Mesenchymal stem cell (in vitro differentiated cells and primary cell): ENCODE measurements around the gene TEX51.
A peak's percentile ranks its signal among the peaks of the same experiment; 100 is the strongest.

Source experiments
- DNase-seq: peaks from one replicate; pipeline ENCODE4 v3.0.0-alpha.2; 2013
- H2AFZ ChIP-seq: one replicate; pipeline ENCODE4 v1.6.1; 2013; ENCODE audit warnings: low read depth, mild to moderate bottlenecking, control low read depth, inconsistent platforms, low read length, moderate library complexity
- H2AK5ac ChIP-seq: 2 replicates; pipeline ENCODE4 v1.6.1; 2013; ENCODE audit warnings: low read length, moderate library complexity, mild to moderate bottlenecking, inconsistent platforms; ENCODE audit not compliant: severe bottlenecking
- H2BK120ac ChIP-seq: one replicate; pipeline ENCODE4 v1.6.1; 2013; ENCODE audit warnings: low read depth, mild to moderate bottlenecking, inconsistent platforms, low read length, moderate library complexity
- H2BK12ac ChIP-seq, 2 experiments: one replicate each; pipeline ENCODE4 v1.6.1; 2013; ENCODE audit warnings: inconsistent platforms in 2 of 2, low read length in 2 of 2, mild to moderate bottlenecking in 2 of 2, moderate library complexity in 2 of 2, control low read depth in 1 of 2
- H2BK15ac ChIP-seq: one replicate; pipeline ENCODE4 v1.6.1; 2013; ENCODE audit warnings: mild to moderate bottlenecking, low read depth, inconsistent platforms; ENCODE audit not compliant: poor library complexity, severe bottlenecking
- H2BK5ac ChIP-seq: 2 replicates; pipeline ENCODE4 v1.6.1; 2013; ENCODE audit warnings: low read depth, mild to moderate bottlenecking, low read length, control low read depth, inconsistent platforms; ENCODE audit not compliant: poor library complexity, severe bottlenecking
- H3K14ac ChIP-seq, 2 experiments: one replicate each; pipeline ENCODE4 v1.6.1; 2013; ENCODE audit warnings: inconsistent platforms in 2 of 2, low read length in 2 of 2, control low read depth in 1 of 2, mild to moderate bottlenecking in 1 of 2, moderate library complexity in 1 of 2
- H3K18ac ChIP-seq, 2 experiments: one replicate each; pipeline ENCODE4 v1.6.1; 2013; ENCODE audit warnings: inconsistent platforms in 2 of 2, low read length in 2 of 2, control low read depth in 1 of 2, low read depth in 1 of 2, mild to moderate bottlenecking in 1 of 2
- H3K23ac ChIP-seq, 2 experiments: one replicate each; pipeline ENCODE4 v1.6.1; 2013; ENCODE audit warnings: inconsistent platforms in 2 of 2, low read length in 2 of 2, mild to moderate bottlenecking in 2 of 2, moderate library complexity in 2 of 2, control low read depth in 1 of 2
- H3K27ac ChIP-seq: 2 replicates; pipeline ENCODE4 v1.5.1; 2013; ENCODE audit warnings: mild to moderate bottlenecking, moderate library complexity, low read length, control low read depth, inconsistent platforms; ENCODE audit not compliant: poor library complexity, severe bottlenecking
- H3K27me3 ChIP-seq, 2 experiments: 2 replicates each; pipeline versions ENCODE4 v1.6.1 to v1.7.0; 2013; ENCODE audit warnings: low read length in 2 of 2, mild to moderate bottlenecking in 2 of 2, moderate library complexity in 2 of 2, control low read depth in 1 of 2, inconsistent platforms in 1 of 2; ENCODE audit not compliant: control insufficient read depth in 1 of 2, insufficient read depth in 1 of 2
- H3K36me3 ChIP-seq, 2 experiments: 2 replicates each; pipeline versions ENCODE4 v1.6.1 to v1.7.0; 2013; ENCODE audit warnings: low read length in 2 of 2, control low read depth in 1 of 2, inconsistent platforms in 1 of 2, low read depth in 1 of 2, mild to moderate bottlenecking in 1 of 2; ENCODE audit not compliant: insufficient read depth in 2 of 2, control insufficient read depth in 1 of 2
- H3K4ac ChIP-seq, 2 experiments: one replicate each; pipeline ENCODE4 v1.6.1; 2013; ENCODE audit warnings: inconsistent platforms in 2 of 2, low read length in 2 of 2, mild to moderate bottlenecking in 2 of 2, moderate library complexity in 2 of 2, control low read depth in 1 of 2, low read depth in 1 of 2
- H3K4me1 ChIP-seq: 2 replicates; pipeline ENCODE4 v1.6.1; 2013; ENCODE audit warnings: low read depth, low read length, control low read depth; ENCODE audit not compliant: control insufficient read depth, insufficient read depth
- H3K4me2 ChIP-seq: 2 replicates; pipeline ENCODE4 v1.6.1; 2013; ENCODE audit warnings: low read length, mild to moderate bottlenecking, inconsistent platforms; ENCODE audit not compliant: poor library complexity, severe bottlenecking
- H3K4me3 ChIP-seq, 2 experiments: 2 replicates each; pipeline versions ENCODE4 v1.5.1 to v1.7.0; 2013; ENCODE audit warnings: low read length in 2 of 2, mild to moderate bottlenecking in 2 of 2, control low read depth in 1 of 2, low read depth in 1 of 2; ENCODE audit not compliant: insufficient read depth in 1 of 2
- H3K79me1 ChIP-seq: replicated peaks from 2 replicates; pipeline ENCODE4 v1.6.1; 2013; ENCODE audit warnings: mild to moderate bottlenecking, control low read depth, low read length, inconsistent platforms; ENCODE audit not compliant: poor library complexity, severe bottlenecking
- H3K9ac ChIP-seq: 2 replicates; pipeline ENCODE4 v1.7.0; 2013; ENCODE audit warnings: mild to moderate bottlenecking, low read length, moderate library complexity
- H3K9me3 ChIP-seq: 2 replicates; pipeline ENCODE4 v1.7.0; 2013; ENCODE audit warnings: mild to moderate bottlenecking, low read length; ENCODE audit not compliant: control insufficient read depth
- H4K8ac ChIP-seq: one replicate; pipeline ENCODE4 v1.6.1; 2013; ENCODE audit warnings: inconsistent platforms, mild to moderate bottlenecking, low read length, moderate library complexity
- H4K91ac ChIP-seq: one replicate; pipeline ENCODE4 v1.6.1; 2013; ENCODE audit warnings: mild to moderate bottlenecking, low read length, inconsistent platforms
- WGBS: methylation state at CpG from one replicate; pipeline ENCODE4 v1.1.7; 2013; ENCODE audit warnings: mixed read lengths; 5-methylcytosine and 5-hydroxymethylcytosine counted together

TEX51 gene

DNA sequence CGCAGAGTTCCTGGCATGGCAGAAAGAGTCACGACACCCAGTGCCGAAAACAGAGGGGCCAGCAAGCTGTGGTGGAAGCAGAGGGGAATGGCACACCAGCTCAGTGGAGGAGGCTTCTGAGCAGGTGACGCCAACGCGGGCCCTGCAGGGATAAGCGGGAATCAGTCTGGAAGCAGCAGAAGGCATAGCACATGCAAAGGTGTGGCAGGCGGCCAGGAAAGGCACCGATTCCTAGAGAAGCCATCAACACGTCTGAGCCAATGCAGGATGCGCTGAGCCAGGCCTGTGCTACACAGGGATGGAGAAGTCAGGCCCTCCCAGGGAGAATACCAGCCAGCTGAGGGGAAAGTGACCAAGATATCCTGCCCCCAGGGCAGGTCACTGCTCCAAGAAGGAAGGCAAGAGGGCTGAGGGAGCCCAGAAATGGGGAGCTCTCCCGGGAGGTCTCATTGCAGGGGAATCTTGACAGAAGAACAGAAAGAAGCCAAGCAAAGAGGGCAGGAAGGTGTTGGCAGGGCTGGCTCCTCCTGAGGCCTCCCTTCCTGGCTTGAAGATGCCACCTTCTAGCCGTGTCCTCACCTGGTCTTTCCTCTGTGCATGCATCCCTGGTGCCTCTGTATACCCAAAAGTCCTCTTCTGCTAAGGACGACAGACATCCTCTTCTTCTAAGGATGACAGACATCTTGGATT is 16.3 kb downstream of the TEX51 start:
- H3K14ac ChIP-seq: no peak overlapping the region
- no peak for DNase-seq
- H3K9ac ChIP-seq: no peak overlapping the region
- H2AFZ ChIP-seq: no peak overlapping the region
- no peak overlapping the region for H3K4me2 ChIP-seq
- no peak overlapping the region for H2BK5ac ChIP-seq
- H3K18ac ChIP-seq: no peak overlapping the region
- no peak overlapping the region for H3K4me3 ChIP-seq
- no peak overlapping the region for H3K23ac ChIP-seq
- no peak overlapping the region for H2BK12ac ChIP-seq
- no peak overlapping the region for H4K91ac ChIP-seq
- 88% methylated on average over 14 of the region's 14 CpGs for WGBS
- H3K9me3 ChIP-seq: no peaks in the 10 kb centered on the region
- H3K27ac ChIP-seq: no peak overlapping the region
- H3K4me1 ChIP-seq: no peaks in the 10 kb centered on the region
- H2BK15ac ChIP-seq: no peak overlapping the region
- H3K4ac ChIP-seq: no peak overlapping the region
- peaks cover 0 to 10% of the 10 kb centered on the region in 2 experiments for H3K27me3 ChIP-seq
- H4K8ac ChIP-seq: no peak overlapping the region
- H3K79me1 ChIP-seq: no peaks in the 10 kb centered on the region
- no peaks in the 10 kb centered on the region for H3K36me3 ChIP-seq
- no peak overlapping the region for H2AK5ac ChIP-seq
- no peak overlapping the region for H2BK120ac ChIP-seq

DNA sequence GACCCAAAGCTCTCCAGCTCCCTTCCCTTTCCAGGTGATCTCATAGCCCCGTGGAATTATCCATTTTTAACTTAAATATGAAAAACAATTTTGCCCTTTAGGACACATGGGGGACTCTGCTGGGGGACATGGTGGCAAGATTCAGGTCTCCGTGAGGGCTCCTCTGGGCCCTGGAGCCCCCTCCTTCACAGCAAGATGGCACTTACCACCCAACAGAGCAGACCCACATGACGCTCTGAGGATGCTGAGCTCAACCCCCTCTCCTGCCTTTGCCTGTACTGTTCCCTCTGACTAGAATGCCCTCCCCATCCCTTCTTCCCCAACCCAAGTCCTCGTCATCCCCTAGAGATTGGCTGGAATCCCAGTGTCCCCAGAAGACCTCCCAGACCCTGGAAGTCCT is 17.2 kb downstream of the TEX51 start:
- Histone ChIP-seq H2BK5ac (no peak overlapping the region), H3K27ac (no peak overlapping the region), H3K4ac (no peak overlapping the region), H3K4me2 (no peak overlapping the region), H2BK120ac (no peak overlapping the region), H4K91ac (no peak overlapping the region), H3K36me3 (no peaks in the 10 kb centered on the region), H2AK5ac (no peak overlapping the region), H2BK15ac (no peak overlapping the region), H2AFZ (no peak overlapping the region), H3K14ac (no peak overlapping the region), H3K9ac (no peak overlapping the region), H4K8ac (no peak overlapping the region), H2BK12ac (no peak overlapping the region), H3K9me3 (no peaks in the 10 kb centered on the region), H3K4me1 (no peaks in the 10 kb centered on the region), H3K79me1 (no peaks in the 10 kb centered on the region), H3K27me3 (peaks cover 0 to 10% of the 10 kb centered on the region in 2 experiments), H3K4me3 (no peak overlapping the region), H3K18ac (no peak overlapping the region), H3K23ac (no peak overlapping the region)
- DNase-seq: no peak
- WGBS: 80% methylated on average over 4 of the region's 4 CpGs

DNA sequence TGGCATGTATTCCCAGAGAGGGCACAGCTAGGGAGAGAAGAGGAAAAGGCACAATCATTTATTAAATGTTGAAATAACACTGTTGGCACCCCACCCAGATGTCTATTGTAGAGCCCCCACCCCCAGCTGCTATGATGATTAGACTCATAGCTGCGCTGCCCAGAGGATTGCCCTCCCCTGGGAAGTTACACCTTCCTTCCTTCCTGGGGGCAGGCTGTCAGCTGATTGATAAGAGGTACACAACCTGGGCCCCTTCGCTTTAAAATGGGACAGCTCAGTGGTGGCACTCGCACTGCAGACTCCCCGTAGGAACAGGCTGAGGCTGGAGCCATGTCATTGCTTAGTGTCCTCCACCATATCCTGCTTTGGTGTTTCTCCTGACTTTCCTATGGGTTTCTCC is 18.1 kb downstream of the TEX51 start:
- no peak overlapping the region for H2BK12ac ChIP-seq
- H3K9me3 ChIP-seq: no peaks in the 10 kb centered on the region
- no peak overlapping the region for H3K23ac ChIP-seq
- H3K14ac ChIP-seq: no peak overlapping the region
- no peak overlapping the region for H2BK120ac ChIP-seq
- H3K4me2 ChIP-seq: no peak overlapping the region
- no peak overlapping the region for H3K4me3 ChIP-seq
- H3K18ac ChIP-seq: no peak overlapping the region
- H3K79me1 ChIP-seq: no peaks in the 10 kb centered on the region
- no peak overlapping the region for H4K8ac ChIP-seq
- H2AFZ ChIP-seq: no peak overlapping the region
- H3K27me3 ChIP-seq: peaks cover 0 to 10% of the 10 kb centered on the region in 2 experiments
- H2AK5ac ChIP-seq: no peak overlapping the region
- no peak overlapping the region for H2BK5ac ChIP-seq
- no peak overlapping the region for H3K4ac ChIP-seq
- H3K36me3 ChIP-seq: no peaks in the 10 kb centered on the region
- no peaks in the 10 kb centered on the region for H3K4me1 ChIP-seq
- DNase-seq: no peak
- H3K27ac ChIP-seq: no peak overlapping the region
- no peak overlapping the region for H3K9ac ChIP-seq
- no peak overlapping the region for H4K91ac ChIP-seq
- H2BK15ac ChIP-seq: no peak overlapping the region
- 94% methylated on average over 4 of the region's 4 CpGs for WGBS

DNA sequence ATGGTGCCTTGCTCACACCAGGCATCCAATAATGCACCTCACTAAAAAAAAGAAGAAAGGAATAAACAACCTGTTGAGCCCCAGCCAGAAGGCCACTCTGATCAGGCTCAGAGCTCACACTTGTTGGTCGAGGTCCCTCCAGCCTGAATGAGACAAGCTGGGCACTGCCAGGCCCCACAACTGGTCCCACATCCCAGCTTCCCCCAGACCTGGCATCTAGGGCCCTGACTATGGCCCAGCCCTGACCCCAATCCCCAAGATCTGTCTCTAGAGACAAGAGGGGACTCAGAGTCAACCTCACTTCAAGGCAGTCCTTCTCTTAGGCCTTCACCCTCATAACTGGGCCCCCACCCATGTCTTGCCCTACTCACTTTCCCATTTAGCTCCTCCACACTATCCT is 22.4 kb downstream of the TEX51 start:
- no peaks in the 10 kb centered on the region for H3K9me3 ChIP-seq
- no peak overlapping the region for H2BK15ac ChIP-seq
- no peaks in the 10 kb centered on the region for H3K27me3 ChIP-seq
- H3K4me1 ChIP-seq: no peaks in the 10 kb centered on the region
- WGBS: 18% methylated on average over 1 of the region's 1 CpG
- DNase-seq: no peak
- H3K14ac ChIP-seq: peak overlapping the region in 1 of 2 experiments; percentile 41
- no peak overlapping the region for H4K8ac ChIP-seq
- H3K27ac ChIP-seq: no peak overlapping the region
- H3K36me3 ChIP-seq: no peaks in the 10 kb centered on the region
- no peak overlapping the region for H4K91ac ChIP-seq
- no peak overlapping the region for H3K9ac ChIP-seq
- no peak overlapping the region for H2BK12ac ChIP-seq
- H2BK120ac ChIP-seq: no peak overlapping the region
- H2AFZ ChIP-seq: no peak overlapping the region
- no peak overlapping the region for H2BK5ac ChIP-seq
- H3K18ac ChIP-seq: no peak overlapping the region
- no peak overlapping the region for H3K4ac ChIP-seq
- H3K79me1 ChIP-seq: no peaks in the 10 kb centered on the region
- no peak overlapping the region for H3K4me3 ChIP-seq
- no peak overlapping the region for H2AK5ac ChIP-seq
- no peak overlapping the region for H3K23ac ChIP-seq
- no peak overlapping the region for H3K4me2 ChIP-seq
